Neuronal stem cell (in vitro differentiated cells): ENCODE measurements around the gene PGM1.

Source experiments
- DNase-seq: peaks from one replicate; pipeline ENCODE4 v3.0.0-alpha.2; 2013; ENCODE audit warnings: low spot score
- H2AFZ ChIP-seq: one replicate; pipeline ENCODE4 v1.6.1; 2013; ENCODE audit warnings: mild to moderate bottlenecking, low read length, inconsistent platforms
- H2AK5ac ChIP-seq: 2 replicates; pipeline ENCODE4 v1.6.1; 2013; ENCODE audit warnings: low read depth, mild to moderate bottlenecking, inconsistent platforms, low read length, moderate library complexity, mixed read lengths
- H2BK120ac ChIP-seq: 2 replicates; pipeline ENCODE4 v1.6.1; 2013; ENCODE audit warnings: low read depth, mild to moderate bottlenecking, inconsistent platforms, low read length, moderate library complexity, mixed read lengths
- H2BK12ac ChIP-seq: one replicate; pipeline ENCODE4 v1.6.1; 2013; ENCODE audit warnings: low read length, inconsistent platforms
- H2BK15ac ChIP-seq: 2 replicates; pipeline ENCODE4 v1.6.1; 2013; ENCODE audit warnings: mild to moderate bottlenecking, low read length, inconsistent platforms, mixed read lengths
- H2BK5ac ChIP-seq: one replicate; pipeline ENCODE4 v1.6.1; 2013; ENCODE audit warnings: inconsistent platforms, mild to moderate bottlenecking, low read length, moderate library complexity
- H3K14ac ChIP-seq: one replicate; pipeline ENCODE4 v1.6.1; 2013; ENCODE audit warnings: low read length, inconsistent platforms
- H3K18ac ChIP-seq: 2 replicates; pipeline ENCODE4 v1.6.1; 2013; ENCODE audit warnings: low read length, inconsistent platforms
- H3K23ac ChIP-seq: 2 replicates; pipeline ENCODE4 v1.6.1; 2013; ENCODE audit warnings: low read depth, mild to moderate bottlenecking, mixed read lengths, low read length, inconsistent platforms; ENCODE audit not compliant: poor library complexity
- H3K27ac ChIP-seq: replicated peaks from 3 replicates; pipeline ENCODE4 v1.5.1; 2013; ENCODE audit warnings: low read length, inconsistent platforms
- H3K27me3 ChIP-seq, 3 experiments: 2 replicates each; pipeline ENCODE4 v1.6.1; 2013; ENCODE audit warnings: low read length in 3 of 3, mild to moderate bottlenecking in 2 of 3, inconsistent platforms in 1 of 3, low read depth in 1 of 3, mixed read lengths in 1 of 3, moderate library complexity in 1 of 3; ENCODE audit not compliant: control insufficient read depth in 3 of 3, insufficient read depth in 3 of 3
- H3K36me3 ChIP-seq, 2 donors: replicated peaks in 1 of 2; 2 replicates each; pipeline ENCODE4 v1.6.1; 2013; ENCODE audit warnings: low read length in 2 of 2; ENCODE audit not compliant: control insufficient read depth in 2 of 2, insufficient read depth in 2 of 2
- H3K4ac ChIP-seq: 2 replicates; pipeline ENCODE4 v1.6.1; 2013; ENCODE audit warnings: inconsistent platforms, mild to moderate bottlenecking, low read length, moderate library complexity
- H3K4me1 ChIP-seq, 2 donors: 1 replicate in 1 of 2; 2 replicates in 1 of 2; pipeline ENCODE4 v1.6.1; 2013; ENCODE audit warnings: low read length in 2 of 2, low read depth in 1 of 2; ENCODE audit not compliant: control insufficient read depth in 2 of 2, insufficient read depth in 1 of 2
- H3K4me2 ChIP-seq: one replicate; pipeline ENCODE4 v1.6.1; 2013; ENCODE audit warnings: mild to moderate bottlenecking, low read length, inconsistent platforms; ENCODE audit not compliant: insufficient read depth, poor library complexity, severe bottlenecking
- H3K4me3 ChIP-seq, 2 donors: 2 replicates each; pipeline ENCODE4 v1.5.1; 2013; ENCODE audit warnings: low read length in 2 of 2, mild to moderate bottlenecking in 2 of 2, inconsistent platforms in 1 of 2, moderate library complexity in 1 of 2
- H3K79me1 ChIP-seq: one replicate; pipeline ENCODE4 v1.6.1; 2013; ENCODE audit warnings: low read depth, mild to moderate bottlenecking, inconsistent platforms, low read length, moderate library complexity
- H3K9ac ChIP-seq: one replicate; pipeline ENCODE4 v1.6.1; 2013; ENCODE audit warnings: mild to moderate bottlenecking, low read depth, low read length, inconsistent platforms; ENCODE audit not compliant: poor library complexity
- H3K9me3 ChIP-seq, 2 donors: replicated peaks in 1 of 2; 2 replicates each; pipeline versions ENCODE3 to v1.6.1; 2013; ENCODE audit warnings: low read length in 2 of 2, mild to moderate bottlenecking in 2 of 2, inconsistent platforms in 1 of 2, low read depth in 1 of 2, mixed read lengths in 1 of 2, moderate library complexity in 1 of 2; ENCODE audit not compliant: control insufficient read depth in 2 of 2, insufficient read depth in 1 of 2
- H4K8ac ChIP-seq: one replicate; pipeline ENCODE4 v1.6.1; 2013; ENCODE audit warnings: low read depth, mild to moderate bottlenecking, inconsistent platforms, low read length, moderate library complexity
- H4K91ac ChIP-seq: one replicate; pipeline ENCODE4 v1.6.1; 2013; ENCODE audit warnings: low read length, low read depth, mild to moderate bottlenecking, inconsistent platforms; ENCODE audit not compliant: poor library complexity
- WGBS, 2 donors: extraction: QIAGEN DNeasy Blood & Tissue Kit; methylation state at CpG; one replicate each; pipeline ENCODE4 v1.1.7; 2013; ENCODE audit warnings: missing lambda C conversion rate in 2 of 2, mixed read lengths in 1 of 2; ENCODE audit not compliant: insufficient read length in 2 of 2, insufficient replicate concordance in 1 of 2; ENCODE audit errors: extremely low coverage in 2 of 2; 5-methylcytosine and 5-hydroxymethylcytosine counted together

PGM1 gene

DNA sequence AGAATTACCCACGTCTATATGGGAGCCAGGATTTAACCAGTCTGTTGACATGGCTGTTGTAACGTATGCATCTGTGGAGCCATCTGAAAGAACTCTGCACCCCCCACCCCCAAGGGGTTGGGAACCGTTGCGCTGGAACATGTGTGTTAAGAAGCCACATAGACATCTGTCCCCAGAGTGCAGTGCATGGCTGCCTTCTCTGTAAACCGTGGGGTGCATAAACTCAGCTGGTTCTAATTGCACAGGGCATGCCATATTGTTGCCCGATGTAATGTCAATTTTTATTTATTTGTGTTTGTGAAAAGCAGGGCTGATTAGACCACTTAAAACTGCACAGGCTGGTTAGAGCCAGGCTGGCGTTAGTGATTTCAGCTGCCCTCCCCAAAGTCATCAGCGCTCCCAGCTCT, 110.5 kb downstream of the PGM1 start:
- no peak overlapping the region for H3K9ac ChIP-seq
- no peak overlapping the region for H2BK120ac ChIP-seq
- WGBS, 2 donors: no CpG with 5 or more reads among the region's 8 CpGs
- no peak overlapping the region for H3K14ac ChIP-seq
- H3K27ac ChIP-seq: no peak overlapping the region
- H3K23ac ChIP-seq: no peak overlapping the region
- H3K18ac ChIP-seq: no peak overlapping the region
- no peak overlapping the region for H2BK15ac ChIP-seq
- no peak overlapping the region for H3K4ac ChIP-seq
- no peak overlapping the region for H3K4me3 ChIP-seq
- no peaks in the 10 kb centered on the region for H3K36me3 ChIP-seq
- H3K79me1 ChIP-seq: no peaks in the 10 kb centered on the region
- no peak overlapping the region for H2BK5ac ChIP-seq
- H3K9me3 ChIP-seq: no peaks in the 10 kb centered on the region
- H4K8ac ChIP-seq: no peak overlapping the region
- H2AFZ ChIP-seq: peak overlapping the region; percentile 18
- no peak overlapping the region for H2BK12ac ChIP-seq
- H3K4me1 ChIP-seq: peaks cover 5 to 10% of the 10 kb centered on the region in 2 donors
- no peak overlapping the region for H2AK5ac ChIP-seq
- no peak for DNase-seq
- no peak overlapping the region for H3K4me2 ChIP-seq
- H3K27me3 ChIP-seq: peaks cover 0 to 21% (median 2%) of the 10 kb centered on the region in 3 experiments
- H4K91ac ChIP-seq: no peak overlapping the region

DNA sequence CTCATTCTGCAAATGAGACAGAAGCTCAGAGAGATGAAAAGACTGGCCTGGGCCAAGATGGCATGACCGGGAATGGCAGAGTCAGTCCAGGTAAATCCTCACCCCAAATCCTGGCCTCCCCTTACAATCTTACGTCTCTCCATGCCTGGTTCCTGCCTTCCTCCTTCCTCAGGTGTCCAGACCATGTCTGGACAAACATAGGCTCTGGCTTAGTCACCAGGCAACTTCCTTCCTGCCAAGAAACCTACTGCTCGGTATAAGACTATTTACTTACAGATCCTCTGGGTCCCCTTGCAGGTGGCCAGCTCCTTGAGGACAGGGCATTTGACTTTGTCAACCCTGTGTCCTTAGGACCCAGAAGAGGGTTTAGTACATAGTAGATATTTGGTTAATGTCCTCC, 111.2 kb downstream of the PGM1 start:
- Histone ChIP-seq H3K14ac (no peak overlapping the region), H3K18ac (no peak overlapping the region), H3K27ac (no peak overlapping the region), H3K4me2 (no peak overlapping the region), H2BK120ac (no peak overlapping the region), H3K9me3 (no peaks in the 10 kb centered on the region), H3K79me1 (no peaks in the 10 kb centered on the region), H3K9ac (no peak overlapping the region), H2AFZ (no peak overlapping the region), H3K4me1 (peaks cover 5 to 10% of the 10 kb centered on the region in 2 donors), H2BK15ac (no peak overlapping the region), H3K4me3 (no peak overlapping the region), H4K8ac (no peak overlapping the region), H3K36me3 (no peaks in the 10 kb centered on the region), H2BK5ac (no peak overlapping the region), H2AK5ac (no peak overlapping the region), H2BK12ac (no peak overlapping the region), H3K4ac (no peak overlapping the region), H3K27me3 (peaks cover 0 to 18% (median 2%) of the 10 kb centered on the region in 3 experiments), H3K23ac (no peak overlapping the region), H4K91ac (no peak overlapping the region)
- WGBS, 2 donors: no CpG with 5 or more reads among the region's 3 CpGs
- no peak for DNase-seq

DNA sequence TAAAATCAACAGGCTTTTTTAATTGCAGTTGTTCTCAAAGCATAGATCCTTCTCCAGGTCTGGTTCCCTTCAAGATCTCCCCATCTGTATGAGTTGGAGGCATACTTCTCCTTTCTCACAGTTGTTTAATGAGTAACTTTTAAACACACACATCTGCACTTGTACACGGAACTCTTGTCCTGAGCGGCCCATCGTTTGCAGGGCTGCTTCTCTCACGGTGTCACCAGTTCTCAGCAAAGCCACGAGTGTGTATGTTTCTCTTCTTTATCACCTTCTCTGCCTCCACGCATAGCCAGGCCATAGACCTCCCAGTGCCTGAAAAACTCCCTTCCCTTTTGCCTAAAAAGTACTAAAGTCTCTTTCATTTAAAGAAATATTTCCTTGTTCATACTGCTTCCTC, 111.9 kb downstream of the PGM1 start:
- Histone ChIP-seq H3K9me3 (no peaks in the 10 kb centered on the region), H2AK5ac (no peak overlapping the region), H3K9ac (no peak overlapping the region), H3K4me1 (peaks cover 5 to 10% of the 10 kb centered on the region in 2 donors), H3K23ac (no peak overlapping the region), H2AFZ (no peak overlapping the region), H3K4me2 (no peak overlapping the region), H3K27ac (no peak overlapping the region), H3K14ac (no peak overlapping the region), H4K91ac (no peak overlapping the region), H2BK5ac (no peak overlapping the region), H3K79me1 (no peaks in the 10 kb centered on the region), H3K4me3 (no peak overlapping the region), H4K8ac (no peak overlapping the region), H2BK12ac (no peak overlapping the region), H3K4ac (no peak overlapping the region), H3K36me3 (no peaks in the 10 kb centered on the region), H3K27me3 (peaks cover 0 to 18% (median 2%) of the 10 kb centered on the region in 3 experiments), H3K18ac (no peak overlapping the region), H2BK15ac (no peak overlapping the region), H2BK120ac (no peak overlapping the region)
- no CpG with 5 or more reads among the region's 6 CpGs for WGBS, 2 donors
- DNase-seq: no peak

DNA sequence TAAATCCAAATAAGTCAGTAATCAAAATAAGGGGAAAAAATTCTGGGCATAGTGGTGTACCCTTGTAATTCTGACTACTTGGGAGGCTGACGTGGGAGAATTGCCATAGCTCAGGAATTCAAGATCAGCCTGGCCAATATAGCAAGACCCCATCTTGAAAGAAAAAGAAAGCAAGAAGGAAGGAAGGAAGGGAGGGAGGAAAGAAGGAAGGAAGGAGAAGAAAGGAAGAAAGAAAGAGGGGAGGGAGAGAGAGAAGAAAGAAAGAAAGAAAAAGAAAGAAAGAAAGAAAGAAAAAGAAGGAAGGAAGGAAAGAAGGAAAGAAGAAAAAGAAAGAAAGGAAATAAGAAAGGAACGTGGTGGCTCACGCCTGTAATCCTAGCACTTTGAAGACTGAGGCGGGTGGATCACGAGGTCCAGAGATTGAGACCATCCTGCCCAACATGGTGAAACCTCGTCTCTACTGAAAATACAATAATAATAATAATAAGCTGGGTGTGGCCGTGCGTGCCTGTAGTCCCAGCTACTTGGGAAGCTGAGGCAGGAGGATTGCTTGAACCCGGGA, 116.1 kb downstream of the PGM1 start:
- Histone ChIP-seq H2AK5ac (no peak overlapping the region), H3K9me3 (no peaks in the 10 kb centered on the region), H3K4me2 (no peak overlapping the region), H3K4ac (no peak overlapping the region), H4K8ac (no peak overlapping the region), H2BK12ac (no peak overlapping the region), H3K4me1 (peaks cover 0 to 3% of the 10 kb centered on the region in 2 donors), H2BK15ac (no peak overlapping the region), H2BK120ac (no peak overlapping the region), H2AFZ (no peak overlapping the region), H3K36me3 (no peaks in the 10 kb centered on the region), H3K23ac (no peak overlapping the region), H3K4me3 (no peak overlapping the region), H3K14ac (no peak overlapping the region), H2BK5ac (no peak overlapping the region), H3K27me3 (peaks cover 0 to 29% (median 2%) of the 10 kb centered on the region in 3 experiments), H4K91ac (no peak overlapping the region), H3K9ac (no peak overlapping the region), H3K79me1 (no peaks in the 10 kb centered on the region), H3K18ac (no peak overlapping the region), H3K27ac (no peak overlapping the region)
- DNase-seq: no peak
- no CpG with 5 or more reads among the region's 9 CpGs for WGBS, 2 donors
